DMS114 treated with DMSO at 0.1 percent for 48 hours (cell line): Measurements from ENCODE around the gene PPP6R2.
"Not testable (repeated sequence)": the region's sequence is repeated elsewhere in the genome, so short reads cannot be mapped to it uniquely, and the experiment has no call there.

Source experiments
- DNase-seq: peaks from one replicate; lab custom pipeline; 2025; ENCODE audit not compliant: unreplicated experiment; lab: John Stamatoyannopoulos, UW

The PPP6R2 gene

DNA sequence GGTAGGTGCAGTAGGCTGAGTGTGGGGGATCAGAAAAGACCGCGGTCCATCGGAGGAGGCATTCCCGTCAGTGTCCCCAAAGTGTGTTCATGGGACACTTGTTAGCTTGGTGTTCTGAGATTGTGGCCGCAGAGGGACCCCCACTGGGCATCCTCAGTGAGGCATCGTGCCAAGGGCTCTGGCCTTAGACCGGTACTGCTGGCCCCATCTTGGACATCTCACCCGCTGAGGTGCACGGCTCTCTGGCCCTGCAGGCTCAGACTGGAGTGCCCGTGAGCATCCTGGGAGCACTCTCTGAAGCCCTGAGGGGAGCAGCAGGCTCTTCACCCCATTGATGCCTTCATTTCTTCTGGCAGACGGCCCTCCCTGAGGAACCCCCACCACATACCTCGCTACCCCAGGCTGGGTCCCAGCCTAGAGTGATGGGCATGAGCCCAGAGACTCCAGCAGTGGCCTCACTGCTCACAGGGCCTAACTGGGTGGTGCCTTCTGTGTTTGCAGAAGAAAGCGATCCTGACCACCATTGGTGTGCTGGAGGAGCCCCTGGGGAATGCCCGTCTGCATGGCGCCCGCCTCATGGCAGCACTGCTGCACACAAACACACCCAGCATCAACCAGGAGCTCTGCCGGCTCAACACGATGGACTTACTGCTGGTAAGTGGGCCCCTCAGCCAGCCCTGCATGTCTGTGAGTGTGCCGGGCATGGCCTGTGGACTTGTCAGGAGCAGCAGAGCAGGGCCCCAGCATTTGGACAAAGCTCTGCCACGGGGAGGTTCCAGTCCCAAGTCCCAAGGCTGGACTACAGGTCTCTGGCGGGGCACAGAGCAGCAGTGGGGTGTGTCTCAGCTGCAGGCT lies 80.1 kb downstream of the PPP6R2 start:
- no peak for DNase-seq

DNA sequence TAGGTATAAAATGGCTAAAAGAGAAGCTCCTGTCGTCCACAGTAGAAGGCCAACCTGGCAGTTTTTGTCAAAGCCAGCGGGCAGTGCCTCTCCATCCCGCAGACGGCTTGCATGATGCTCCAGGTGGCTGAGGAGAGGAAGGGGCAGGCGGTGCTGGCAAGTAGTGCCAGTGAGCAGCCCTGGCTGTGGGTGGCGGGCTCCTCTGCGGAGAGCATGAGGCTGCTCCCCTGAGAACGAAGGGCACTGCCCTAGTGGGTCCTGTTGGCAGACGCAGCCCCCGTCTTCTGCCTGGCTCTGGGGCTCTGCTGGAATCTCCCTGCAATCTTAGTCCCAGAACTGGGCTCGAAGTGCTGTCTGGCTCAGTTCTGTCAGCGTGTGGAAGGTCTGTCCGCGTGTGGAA lies 80.8 kb downstream of the PPP6R2 start:
- no peak for DNase-seq

DNA sequence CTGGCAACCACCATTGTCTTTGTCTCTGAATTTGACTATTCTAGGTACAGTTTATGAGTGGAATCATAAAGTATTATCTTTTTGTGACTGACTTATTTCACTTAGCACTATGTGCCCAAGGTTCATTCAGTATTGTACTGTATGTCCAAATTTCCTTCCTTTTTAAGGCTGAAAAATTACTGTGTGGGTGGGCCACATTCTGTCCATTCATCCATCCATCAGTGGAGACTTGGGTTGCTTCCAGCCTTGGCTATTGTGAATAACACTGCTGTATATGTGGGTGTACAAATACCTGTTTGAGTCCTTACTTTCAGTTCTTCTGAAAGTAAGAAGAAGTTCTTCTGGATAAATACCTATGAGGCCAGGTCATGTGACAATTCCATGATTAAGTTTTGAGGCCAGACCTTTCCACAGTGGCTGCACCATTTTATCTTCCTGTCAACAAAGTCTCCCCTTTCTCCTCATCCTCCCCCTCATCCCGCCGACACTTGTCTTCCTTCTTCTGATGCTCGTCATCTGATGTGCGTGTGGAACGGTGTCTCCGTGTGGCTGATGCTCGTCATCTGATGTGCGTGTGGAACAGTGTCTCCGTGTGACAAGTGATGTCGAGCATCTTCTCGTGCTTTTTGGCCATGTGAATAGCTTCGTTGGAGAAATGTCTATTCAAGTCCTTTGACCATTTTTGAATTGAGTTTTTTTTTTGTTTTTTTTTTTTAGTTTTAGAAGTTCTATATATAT lies 82.2 kb downstream of the PPP6R2 start:
- DNase-seq = no peak

DNA sequence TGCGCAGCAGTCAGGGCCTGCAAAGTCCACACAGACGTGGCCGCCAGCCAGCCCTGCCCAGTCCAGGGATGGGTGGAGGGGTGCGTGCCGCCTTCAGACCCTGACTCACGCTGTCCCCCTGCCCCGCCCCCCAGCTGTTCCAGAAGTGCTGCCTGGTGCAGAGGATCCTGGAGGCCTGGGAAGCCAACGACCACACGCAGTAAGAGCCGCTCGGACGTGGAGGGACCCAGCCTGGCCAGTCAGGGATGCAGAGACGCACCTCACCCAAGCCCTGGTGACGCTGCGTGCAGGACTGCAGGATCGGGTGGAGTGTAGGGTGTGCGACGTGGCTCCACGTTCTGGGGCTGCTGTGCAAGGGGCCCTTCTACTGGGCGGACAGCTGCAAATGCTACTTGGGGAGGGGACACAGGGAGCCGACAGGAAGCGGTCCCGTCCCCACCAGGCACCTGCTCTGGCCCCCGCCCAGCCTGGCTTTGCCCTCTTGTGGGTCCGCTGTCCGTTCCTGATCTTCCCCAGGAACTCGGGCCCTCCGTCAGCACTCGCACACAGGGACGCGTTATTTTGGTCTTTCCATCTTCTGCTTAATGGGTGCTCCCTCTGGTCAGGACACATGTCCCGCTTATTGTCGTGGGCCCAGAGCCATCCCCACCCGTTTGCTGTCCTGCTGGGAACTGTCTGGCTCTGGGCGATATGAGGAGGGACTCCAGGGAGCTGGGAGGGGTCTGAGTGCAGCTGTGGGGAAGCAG lies 89.2 kb downstream of the PPP6R2 start:
- DNase-seq = no peak

DNA sequence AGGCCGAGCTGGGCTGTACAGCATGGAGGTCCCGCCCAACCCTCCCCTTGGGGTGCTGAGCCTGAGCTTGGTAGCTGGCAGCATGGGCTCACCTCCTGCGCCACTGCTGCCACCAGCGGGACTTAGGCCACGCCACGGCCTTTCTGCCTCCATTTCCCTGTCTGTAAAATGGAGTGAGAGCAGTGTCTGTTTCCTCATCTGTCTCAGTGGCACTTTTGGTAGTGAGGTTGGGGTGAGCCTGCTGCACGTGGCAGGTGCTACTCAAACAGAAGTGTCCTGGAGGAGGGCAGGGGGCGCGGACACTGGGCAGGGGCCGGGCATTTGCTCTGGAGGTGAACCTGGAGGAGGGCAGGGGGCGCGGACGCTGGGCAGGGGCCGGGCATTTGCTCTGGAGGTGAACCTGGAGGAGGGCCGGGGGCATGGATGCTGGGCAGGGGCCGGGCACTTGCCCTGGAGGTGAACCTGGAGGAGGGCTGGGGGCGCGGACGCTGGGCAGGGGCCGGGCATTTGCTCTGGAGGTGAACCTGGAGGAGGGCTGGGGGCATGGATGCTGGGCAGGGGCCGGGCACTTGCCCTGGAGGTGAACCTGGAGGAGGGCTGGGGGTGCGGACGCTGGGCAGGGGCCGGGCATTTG lies 89.9 kb downstream of the PPP6R2 start:
- not testable (repeated sequence) for DNase-seq

DNA sequence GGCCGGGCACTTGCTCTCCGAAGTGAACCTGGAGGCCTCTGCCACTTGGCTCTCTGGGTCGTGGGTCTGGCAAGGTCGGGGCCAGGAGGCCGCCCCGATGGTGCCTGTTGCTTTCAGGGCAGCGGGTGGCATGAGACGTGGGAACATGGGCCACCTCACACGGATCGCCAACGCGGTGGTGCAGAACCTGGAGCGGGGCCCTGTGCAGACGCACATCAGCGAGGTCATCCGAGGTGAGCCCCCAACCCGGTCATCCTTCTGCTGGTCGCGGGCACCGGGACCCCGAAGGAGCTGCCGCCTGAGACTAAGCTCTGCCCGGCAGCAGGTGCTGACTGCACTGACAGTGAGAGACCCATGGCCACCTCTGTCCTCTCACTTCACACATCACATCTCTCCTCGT lies 91.7 kb downstream of the PPP6R2 start:
- DNase-seq = no peak

DNA sequence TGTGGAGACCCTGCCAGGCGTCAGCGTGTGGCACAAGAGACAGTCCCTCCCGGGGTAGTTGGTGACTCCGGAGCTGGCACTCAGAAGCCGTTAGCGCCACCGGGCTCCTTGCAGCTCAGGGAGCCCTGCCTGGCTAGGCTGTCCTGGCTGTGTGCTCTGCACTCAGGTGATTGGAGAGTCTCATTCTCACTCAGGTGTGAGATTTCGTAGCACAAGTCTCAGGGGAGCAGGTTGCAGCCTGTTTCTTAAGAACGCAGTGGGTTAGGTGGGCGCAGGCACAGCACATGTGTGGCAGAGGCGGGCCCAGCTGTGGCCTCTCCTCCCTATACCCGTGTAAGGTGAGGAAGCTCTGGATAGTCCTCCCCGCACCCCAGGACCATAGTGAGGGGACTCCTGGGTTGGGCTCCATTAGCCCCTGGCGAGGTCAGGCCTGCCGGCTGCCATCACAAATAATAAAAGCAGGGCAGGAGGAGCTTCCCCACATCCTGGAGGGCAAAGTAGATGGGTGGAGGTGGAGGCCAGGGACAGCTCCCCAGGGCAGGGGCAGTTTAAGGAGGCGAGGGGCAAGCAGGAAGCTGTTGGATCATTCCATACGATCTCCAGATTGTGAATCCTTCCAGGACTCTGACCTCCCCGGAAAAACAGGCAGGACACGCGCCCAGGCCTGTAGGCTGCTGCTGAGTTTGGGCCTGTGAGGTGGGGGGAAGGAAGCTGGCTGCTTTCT lies 92.3 kb downstream of the PPP6R2 start:
- DNase-seq = no peak

DNA sequence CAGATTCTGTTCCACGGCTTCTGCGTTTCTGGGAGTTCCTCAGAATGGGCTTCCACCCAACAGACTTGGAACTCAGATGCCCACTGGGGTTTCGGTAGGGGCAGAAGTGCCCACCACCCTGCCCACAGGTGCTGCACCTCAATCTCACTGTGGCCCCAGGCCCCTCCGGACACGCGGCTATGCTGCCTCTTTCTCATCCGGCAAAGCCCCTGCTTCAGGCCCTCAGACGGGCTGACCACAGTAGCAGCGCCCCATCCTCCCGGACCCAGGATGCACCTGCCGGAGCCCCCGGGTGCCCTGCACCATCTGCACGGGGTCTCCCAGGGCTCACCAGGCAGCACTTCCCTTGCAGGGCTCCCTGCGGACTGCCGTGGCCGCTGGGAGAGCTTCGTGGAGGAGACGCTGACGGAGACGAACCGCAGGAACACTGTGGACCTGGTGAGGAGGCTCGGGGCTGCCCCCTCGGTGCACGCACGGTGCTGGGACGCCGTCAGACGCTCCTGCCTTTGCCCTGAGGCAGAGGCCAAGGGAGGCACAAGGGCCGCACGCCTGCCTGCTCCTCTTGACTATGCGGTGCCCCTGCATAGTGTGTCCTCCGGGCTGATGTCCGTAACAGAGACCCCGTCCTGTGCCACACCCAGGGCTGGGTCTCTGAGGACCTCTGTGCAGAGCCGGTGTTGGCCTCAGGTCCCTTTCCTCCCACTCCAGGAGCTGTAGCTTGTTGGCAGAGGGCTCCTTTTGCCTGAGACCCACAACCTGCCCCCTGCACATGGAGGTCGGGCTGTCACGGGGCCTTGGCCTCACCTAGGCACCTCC lies 93.1 kb downstream of the PPP6R2 start:
- DNase-seq = no peak

DNA sequence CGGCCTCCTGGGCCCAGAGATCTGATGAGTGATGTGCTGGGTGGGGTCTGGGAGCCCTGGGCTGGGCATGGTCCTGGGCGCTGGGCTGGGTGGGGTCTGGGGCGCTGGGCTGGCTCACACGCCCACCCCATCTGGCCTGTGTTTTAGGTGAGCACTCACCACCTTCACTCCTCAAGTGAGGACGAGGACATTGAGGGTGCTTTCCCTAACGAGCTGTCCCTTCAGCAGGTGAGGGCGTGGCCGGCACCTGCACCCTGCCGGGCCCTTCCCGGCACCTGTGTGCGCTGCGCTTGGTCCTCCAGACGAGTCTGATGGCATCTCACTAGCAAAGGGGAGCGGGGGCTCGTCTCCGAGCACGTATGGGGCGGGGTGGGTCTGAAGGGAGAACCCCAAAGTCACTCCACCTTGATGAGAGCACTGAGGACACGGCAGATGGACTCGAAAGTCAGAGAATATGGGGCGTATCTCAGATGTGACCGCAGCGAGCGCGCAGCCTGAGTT lies 93.8 kb downstream of the PPP6R2 start:
- no peak for DNase-seq

DNA sequence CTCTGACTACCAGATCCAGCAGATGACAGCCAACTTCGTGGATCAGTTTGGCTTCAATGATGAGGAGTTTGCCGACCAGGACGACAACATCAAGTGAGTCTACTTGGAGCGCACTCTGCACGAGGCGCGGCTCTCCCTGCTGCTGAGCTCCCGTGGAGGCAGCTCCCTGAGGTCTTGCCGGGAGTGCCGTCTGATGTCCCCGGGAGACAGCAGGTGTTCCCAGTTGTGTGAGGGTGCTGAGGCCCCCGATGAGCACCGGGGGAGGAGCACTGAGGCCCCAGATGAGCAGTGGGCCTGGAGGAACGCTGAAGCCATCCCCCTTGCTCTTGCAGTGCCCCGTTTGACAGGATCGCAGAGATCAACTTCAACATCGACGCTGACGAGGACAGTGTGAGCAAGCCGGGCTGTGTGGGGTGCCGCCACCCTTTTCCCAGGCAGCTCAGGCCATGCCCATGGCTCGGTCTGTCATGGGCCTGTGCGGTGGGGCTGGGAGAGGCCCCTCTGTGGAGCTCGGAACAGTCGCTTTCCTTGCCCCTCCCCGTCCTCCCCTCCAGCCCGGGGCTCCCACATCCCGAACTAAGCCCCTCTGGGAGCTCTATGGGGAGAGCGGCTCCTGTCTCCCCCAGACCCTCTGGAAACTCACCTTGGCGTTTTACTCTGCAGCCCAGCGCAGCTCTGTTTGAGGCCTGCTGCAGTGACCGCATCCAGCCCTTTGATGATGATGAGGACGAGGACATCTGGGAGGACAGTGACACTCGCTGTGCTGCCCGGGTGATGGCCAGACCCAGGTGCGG lies 94.6 kb downstream of the PPP6R2 start:
- no peak for DNase-seq

DNA sequence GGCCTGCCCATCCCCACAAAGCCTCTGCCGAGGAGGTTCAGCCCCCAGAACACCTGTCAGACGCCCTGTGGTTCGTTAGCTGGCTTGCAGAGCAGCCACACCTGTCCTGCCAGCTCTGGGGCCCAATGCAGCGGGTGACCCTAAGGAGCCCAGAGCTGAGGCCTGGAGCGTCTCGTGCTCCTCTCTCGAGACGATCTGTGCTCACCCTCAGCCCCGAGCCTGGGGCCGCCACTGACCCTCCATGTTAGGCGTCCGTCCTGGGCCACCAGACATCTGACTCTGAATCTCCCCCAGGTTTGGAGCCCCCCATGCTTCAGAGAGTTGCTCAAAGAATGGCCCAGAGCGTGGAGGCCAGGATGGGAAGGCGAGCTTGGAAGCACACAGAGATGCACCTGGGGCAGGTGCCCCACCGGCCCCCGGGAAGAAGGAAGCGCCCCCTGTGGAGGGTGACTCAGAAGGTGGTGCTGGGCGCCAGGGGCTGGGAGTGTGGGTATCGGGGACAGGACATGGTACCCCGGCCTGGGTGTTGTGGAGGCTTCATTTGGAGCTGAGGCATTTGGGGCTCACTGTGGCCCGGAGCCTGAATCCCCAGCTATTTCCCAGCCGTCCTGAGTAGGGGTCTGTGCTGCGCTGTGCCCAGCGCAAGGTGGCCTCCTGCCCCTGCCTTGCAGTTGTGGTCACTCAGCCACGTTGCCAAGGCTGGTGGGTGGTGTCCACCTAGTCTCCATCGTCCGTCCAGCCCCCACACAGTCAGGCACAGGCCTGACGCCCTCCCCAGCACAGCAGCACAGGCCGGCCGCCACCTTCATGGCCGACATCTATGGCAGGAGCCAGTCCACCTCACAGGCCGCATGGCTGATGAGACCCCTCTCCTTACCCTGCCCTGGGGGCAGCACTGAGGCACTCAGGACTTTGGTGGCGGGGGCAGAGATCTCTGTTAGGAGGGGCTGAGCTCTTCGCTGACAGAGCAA lies 95.5 kb downstream of the PPP6R2 start:
- DNase-seq = no peak

DNA sequence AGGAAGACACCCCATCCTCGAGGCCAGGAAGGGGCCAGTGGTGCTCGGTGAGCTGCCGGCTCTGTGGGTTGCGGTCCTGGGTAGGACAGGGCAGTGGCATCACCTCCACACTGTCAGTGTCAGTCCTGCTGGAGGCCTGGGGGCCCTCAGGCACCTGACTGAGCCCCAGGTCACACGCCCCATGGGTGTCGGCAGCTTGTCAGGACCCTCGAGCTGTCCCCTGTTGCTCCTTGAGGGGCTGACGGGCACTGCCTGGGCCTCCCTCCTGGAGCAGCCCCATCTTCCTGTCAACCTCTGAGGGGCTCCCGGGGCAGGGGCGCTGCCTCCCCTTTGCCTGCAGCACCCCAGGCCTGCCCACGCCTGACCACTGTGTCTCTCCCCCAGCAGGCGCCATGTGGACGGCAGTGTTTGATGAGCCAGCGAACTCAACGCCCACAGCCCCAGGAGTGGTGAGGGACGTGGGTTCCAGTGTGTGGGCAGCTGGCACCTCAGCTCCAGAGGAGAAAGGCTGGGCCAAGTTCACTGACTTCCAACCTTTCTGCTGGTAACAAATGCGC lies 96.3 kb downstream of the PPP6R2 start:
- DNase-seq = no peak

DNA sequence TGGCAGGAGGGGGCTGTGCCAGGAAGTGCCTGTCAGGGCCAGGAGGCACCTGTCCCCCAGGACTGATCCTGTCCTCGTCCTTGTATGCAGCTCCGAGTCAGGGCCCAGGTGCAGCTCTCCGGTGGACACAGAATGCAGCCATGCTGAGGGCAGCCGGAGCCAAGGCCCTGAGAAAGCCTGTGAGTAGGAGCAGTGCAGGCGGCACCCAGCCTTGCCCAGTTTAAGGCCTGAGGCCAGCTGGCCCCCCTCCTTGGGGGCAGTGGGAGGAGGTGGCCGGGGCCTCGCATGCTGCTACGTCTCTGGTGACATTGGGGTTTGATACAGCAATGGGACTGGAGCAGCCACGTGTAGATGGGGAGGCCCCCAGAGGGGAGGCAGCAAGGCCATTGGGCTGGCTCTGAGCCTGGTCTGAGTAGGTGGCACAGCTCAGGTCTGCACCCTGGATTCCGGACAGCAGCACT lies 96.8 kb downstream of the PPP6R2 start:
- no peak for DNase-seq

DNA sequence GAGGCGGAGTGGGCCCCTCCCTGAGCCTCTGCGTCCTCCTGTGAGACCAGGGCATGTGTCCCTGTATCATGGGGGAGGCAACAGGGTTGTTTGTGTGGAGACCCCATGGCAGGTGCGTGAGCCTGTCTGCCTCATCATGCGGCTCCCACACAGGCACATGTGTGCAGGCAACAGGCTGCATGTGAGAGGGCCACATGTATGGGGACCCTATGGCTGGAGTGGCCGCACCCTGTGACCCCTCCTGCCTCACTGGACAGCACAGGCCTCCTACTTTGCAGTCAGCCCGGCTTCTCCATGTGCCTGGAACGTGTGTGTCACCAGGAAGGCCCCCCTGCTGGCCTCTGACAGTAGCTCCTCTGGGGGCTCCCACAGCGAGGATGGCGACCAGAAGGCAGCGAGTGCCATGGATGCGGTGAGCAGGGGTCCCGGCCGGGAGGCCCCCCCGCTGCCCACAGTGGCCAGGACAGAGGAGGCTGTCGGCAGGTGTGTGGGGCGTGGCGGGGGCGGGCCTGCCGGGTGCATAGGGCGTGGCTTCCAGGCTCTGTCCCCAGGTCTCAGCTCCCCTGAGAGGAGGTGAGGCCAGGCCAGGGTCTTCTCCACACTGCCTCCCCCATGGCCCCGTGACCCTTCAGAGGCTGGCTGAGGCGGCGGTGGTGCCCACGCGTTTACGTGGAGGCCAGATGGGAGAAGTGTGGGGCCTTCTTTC lies 97.6 kb downstream of the PPP6R2 start:
- no peak for DNase-seq

DNA sequence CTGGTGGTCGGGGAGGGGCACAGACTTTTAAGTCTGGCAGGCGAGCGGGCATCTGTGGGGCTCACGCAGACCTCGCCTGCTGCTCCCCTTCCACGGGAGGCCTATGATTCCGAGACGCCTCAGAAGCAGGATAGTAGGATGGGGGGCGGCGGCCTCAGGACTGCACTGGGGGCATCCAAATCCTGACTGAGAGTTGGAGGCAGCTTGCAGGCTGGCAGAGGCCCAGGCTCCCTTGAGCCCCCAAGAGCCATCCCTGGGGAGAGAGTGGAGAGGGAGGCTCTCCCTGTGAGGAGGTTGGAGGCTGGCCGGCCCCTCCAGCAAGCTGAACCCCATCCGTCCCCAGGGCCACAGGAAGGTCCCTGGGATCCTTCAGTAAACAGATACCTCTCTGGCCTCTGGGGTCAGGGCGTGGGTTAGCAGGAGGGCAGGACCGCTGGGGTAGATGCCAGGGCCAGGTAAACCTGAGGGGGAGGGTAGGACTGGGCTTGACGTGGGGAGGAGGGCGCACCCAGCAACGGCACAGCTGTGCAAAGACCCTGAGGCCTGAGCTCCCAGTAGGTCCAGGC lies 98.4 kb downstream of the PPP6R2 start:
- no peak for DNase-seq

DNA sequence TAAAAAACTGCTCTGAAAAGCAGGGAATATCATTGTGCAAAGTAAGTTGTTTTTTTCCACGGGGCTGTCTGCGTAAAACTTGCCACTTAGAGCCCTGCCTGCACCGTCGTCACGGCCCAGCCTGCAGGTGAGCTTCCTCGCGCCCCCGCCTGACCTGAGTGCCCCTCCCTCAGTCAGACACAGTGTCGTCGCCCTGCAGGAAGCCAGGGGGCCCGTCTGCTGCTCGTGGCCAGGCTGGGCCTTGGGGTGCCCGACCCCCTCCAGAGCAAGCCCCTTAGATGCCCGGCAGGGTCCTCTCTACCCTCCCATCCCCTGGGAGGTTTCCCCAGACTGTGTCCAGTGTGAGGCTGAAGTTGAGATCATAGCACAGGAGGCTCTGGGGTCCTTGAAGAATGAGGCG lies 100.1 kb downstream of the PPP6R2 start:
- DNase-seq = no peak
